IMR-90 (cell line): ENCODE results near the gene THRA. TPM values are rescaled to one million over a fixed set of nuclear protein-coding genes. Genes with fewer than 3 reads are reported as not detected.

Experiments used
- microRNA-seq, 2 experiments: library from miRNA; stranded (forward) in 1 of 2; unstranded in 1 of 2; fragments of 10-50 nt in 1 of 2; fragments of <30 nt in 1 of 2; gene quantifications in 1 of 2; microRNA quantifications in 1 of 2; one replicate each; pipeline versions ENCODE3 to v1.1.0; 2013 to 2020; ENCODE audit not compliant: insufficient read depth in 1 of 2, insufficient read length in 1 of 2, unreplicated experiment in 1 of 2
- polyA plus RNA-seq, 3 experiments: library from polyadenylated mRNA; depleted of rRNA; stranded (reverse); fragments of >200 nt; gene quantifications; 2 replicates each; pipeline ENCODE4 v1.2.3, GENCODE V29; 2012; ENCODE audit warnings: low replicate concordance in 1 of 3
- small RNA-seq, 5 experiments: library from RNA; depleted of rRNA; stranded (forward); fragments of <200 nt; gene quantifications; one replicate each; pipeline ENCODE3, GENCODE V24; 2012
- total RNA-seq: library from RNA; depleted of rRNA; stranded (reverse); fragments of >200 nt; gene quantifications from 2 replicates; pipeline ENCODE4 v1.2.3, GENCODE V29; 2012; rRNA removed

The THRA gene
- total and polyA plus RNA-seq, 2 of the 4 experiments (the other 2 are of a cell fraction), result 22.0 to 23.4 TPM

Small RNA genes lying within 50 kb of the gene (microRNA-seq; reads per million reads assigned to microRNA genes)
- gene MIR6884 (ENCODE audit: unreplicated experiment), result not detected
- 3.1 reads per million for gene SNORD124 (ENCODE audit: insufficient read depth, insufficient read length)

Small RNA genes lying within 50 kb of the gene (small RNA-seq; reads per million reads assigned to genes)
- 44.1 to 340 (median 159) reads per million in 5 experiments for gene SNORD124

Other genes with a start within 250 kb of the THRA start
- not detected in 2 replicates for gene IKZF3, start 198.7 kb upstream of the THRA start, total RNA-seq
- gene IKZF3, start 198.7 kb upstream of the THRA start, polyA plus RNA-seq (2012; rRNA removed), result not detected in 2 replicates
- not detected in 2 replicates for gene ZPBP2, start 194.8 kb upstream of the THRA start, total RNA-seq
- not detected in 2 replicates for gene ZPBP2, start 194.8 kb upstream of the THRA start, polyA plus RNA-seq (2012; rRNA removed)
- 1.4 and 1.7 TPM in 2 replicates for gene GSDMB, start 144.3 kb upstream of the THRA start, total RNA-seq
- gene GSDMB, start 144.3 kb upstream of the THRA start, polyA plus RNA-seq (2012; rRNA removed), result 5.1 and 7.5 TPM in 2 replicates
- 45.7 and 46.4 TPM in 2 replicates for gene ORMDL3, start 135.4 kb upstream of the THRA start, total RNA-seq
- gene ORMDL3, start 135.4 kb upstream of the THRA start, polyA plus RNA-seq (2012; rRNA removed), result 68.9 and 78.6 TPM in 2 replicates
- not detected in 2 replicates for gene LRRC3C, start 135.2 kb upstream of the THRA start, total RNA-seq
- not detected in 2 replicates for gene LRRC3C, start 135.2 kb upstream of the THRA start, polyA plus RNA-seq (2012; rRNA removed)
- not detected in 2 replicates for gene GSDMA, start 100.0 kb upstream of the THRA start, total RNA-seq
- 0.04 TPM in 1 of 2 replicates, not detected in the other for gene GSDMA, start 100.0 kb upstream of the THRA start, polyA plus RNA-seq (2012; rRNA removed)
- gene PSMD3, start 82.2 kb upstream of the THRA start, total RNA-seq, result 123 and 125 TPM in 2 replicates
- gene PSMD3, start 82.2 kb upstream of the THRA start, polyA plus RNA-seq (2012; rRNA removed), result 154 and 155 TPM in 2 replicates
- gene CSF3, start 47.5 kb upstream of the THRA start, total RNA-seq, result not detected in 2 replicates
- gene CSF3, start 47.5 kb upstream of the THRA start, polyA plus RNA-seq (2012; rRNA removed), result not detected in 2 replicates
- gene MED24, start 8.6 kb upstream of the THRA start, total RNA-seq, result 18.6 and 25.8 TPM in 2 replicates
- 73.6 and 79.0 TPM in 2 replicates for gene MED24, start 8.6 kb upstream of the THRA start, polyA plus RNA-seq (2012; rRNA removed)
- gene NR1D1, start 37.6 kb downstream of the THRA start, total RNA-seq, result 0.28 and 0.36 TPM in 2 replicates
- gene NR1D1, start 37.6 kb downstream of the THRA start, polyA plus RNA-seq (2012; rRNA removed), result 4.4 and 7.2 TPM in 2 replicates
- 28.3 and 29.7 TPM in 2 replicates for gene MSL1, start 59.0 kb downstream of the THRA start, total RNA-seq
- gene MSL1, start 59.0 kb downstream of the THRA start, polyA plus RNA-seq (2012; rRNA removed), result 38.4 and 48.4 TPM in 2 replicates
- gene CASC3, start 77.6 kb downstream of the THRA start, total RNA-seq, result 24.4 and 25.1 TPM in 2 replicates
- gene CASC3, start 77.6 kb downstream of the THRA start, polyA plus RNA-seq (2012; rRNA removed), result 36.2 and 38.9 TPM in 2 replicates
- gene RAPGEFL1, start 114.5 kb downstream of the THRA start, total RNA-seq, result 0.28 and 0.54 TPM in 2 replicates
- 5.6 and 6.3 TPM in 2 replicates for gene RAPGEFL1, start 114.5 kb downstream of the THRA start, polyA plus RNA-seq (2012; rRNA removed)
- gene WIPF2, start 156.3 kb downstream of the THRA start, total RNA-seq, result 2.0 and 2.8 TPM in 2 replicates
- gene WIPF2, start 156.3 kb downstream of the THRA start, polyA plus RNA-seq (2012; rRNA removed), result 8.9 and 10.4 TPM in 2 replicates
- gene CDC6, start 224.9 kb downstream of the THRA start, total RNA-seq, result 25.6 and 27.8 TPM in 2 replicates
- 13.8 and 15.3 TPM in 2 replicates for gene CDC6, start 224.9 kb downstream of the THRA start, polyA plus RNA-seq (2012; rRNA removed)
- gene RARA, start 246.2 kb downstream of the THRA start, total RNA-seq, result 7.2 and 9.0 TPM in 2 replicates
- 12.7 and 13.6 TPM in 2 replicates for gene RARA, start 246.2 kb downstream of the THRA start, polyA plus RNA-seq (2012; rRNA removed)